Spleen (tissue), 11 donors: ENCODE results near the gene PALS1. TPM values are rescaled to one million over a fixed set of nuclear protein-coding genes. Genes with fewer than 3 reads are reported as not detected.

Source experiments
- DNase-seq: peaks from one replicate; pipeline ENCODE4 v3.0.0-alpha.2; 2020
- H3K27ac ChIP-seq, 8 donors: fragments of 200-600 bp; sonication (generic) in 7 of 8; 1 replicate in 4 of 8; 2 replicates in 4 of 8; pipeline versions ENCODE4 v1.5.0 to v1.8.0; 2016 to 2021; ENCODE audit warnings: inconsistent platforms in 4 of 8, mild to moderate bottlenecking in 4 of 8, moderate library complexity in 1 of 8
- H3K27me3 ChIP-seq, 7 donors: fragments of 200-600 bp; sonication (generic) in 6 of 7; replicated peaks in 1 of 7; 1 replicate in 4 of 7; 2 replicates in 3 of 7; pipeline versions ENCODE4 v1.5.0 to v1.8.0; 2016 to 2021; ENCODE audit warnings: inconsistent platforms in 3 of 7, mild to moderate bottlenecking in 1 of 7
- H3K36me3 ChIP-seq, 6 donors: fragments of 200-600 bp; sonication (generic) in 5 of 6; 1 replicate in 4 of 6; 2 replicates in 2 of 6; pipeline versions ENCODE4 v1.5.0 to v1.8.0; 2016 to 2021; ENCODE audit warnings: inconsistent platforms in 2 of 6
- H3K4me1 ChIP-seq, 6 donors: fragments of 200-600 bp; sonication (generic) in 5 of 6; 1 replicate in 3 of 6; 2 replicates in 3 of 6; pipeline versions ENCODE4 v1.5.0 to v1.8.0; 2016 to 2021; ENCODE audit warnings: inconsistent platforms in 3 of 6
- H3K4me3 ChIP-seq, 8 donors: fragments of 200-600 bp; sonication (generic) in 7 of 8; 1 replicate in 4 of 8; 2 replicates in 4 of 8; pipeline versions ENCODE4 v1.5.0 to v1.8.0; 2016 to 2021; ENCODE audit warnings: inconsistent platforms in 4 of 8, mild to moderate bottlenecking in 4 of 8, moderate library complexity in 2 of 8
- H3K9me3 ChIP-seq, 8 donors: fragments of 200-600 bp; sonication (generic) in 7 of 8; 1 replicate in 4 of 8; 2 replicates in 4 of 8; pipeline versions ENCODE4 v1.5.0 to v1.8.0; 2016 to 2021; ENCODE audit warnings: inconsistent platforms in 4 of 8
- POLR2A ChIP-seq, 3 donors: fragments of 450-650 bp; IDR thresholded peaks; one replicate each; pipeline ENCODE4 v1.5.1; 2017; ENCODE audit warnings: antibody characterized with exemption in 3 of 3, mild to moderate bottlenecking in 1 of 3
- POLR2AphosphoS5 ChIP-seq, 3 donors: sonication (generic); formaldehyde crosslinking; IDR thresholded peaks; one replicate each; pipeline ENCODE4 v1.5.1; 2017; ENCODE audit warnings: antibody characterized with exemption in 3 of 3
- WGBS, 5 donors: extraction: QIAGEN DNeasy Blood & Tissue Kit in 3 of 5; methylation state at CpG; one replicate each; pipeline versions ENCODE4 v1.1.5 to v1.1.7; 2013 to 2018; 5-methylcytosine and 5-hydroxymethylcytosine counted together
- intact Hi-C: fragments of 100-400 bp; cut with DNase I; formaldehyde crosslinking; loops from one replicate; pipeline ENCODE4 v1.15.0; 2023; ENCODE audit warnings: low total_unique reads
- polyA plus RNA-seq, 3 donors: library from polyadenylated mRNA; stranded (reverse); fragments of 200-250 nt; gene quantifications; one replicate each; pipeline ENCODE4 v1.2.1, GENCODE V29; 2013
- total RNA-seq, 7 donors: library from RNA; depleted of rRNA in 3 of 7; stranded (reverse); fragments of >200 nt in 3 of 7; fragmentation: NEBNext Ultra II Directional in 4 of 7; extraction: Animal tissue kit (Norgen Biotek cat#: 25700) in 4 of 7; gene quantifications; one replicate each; pipeline versions ENCODE4 v1.1.0 to v1.2.1, GENCODE V29; 2016 to 2021
- TF ChIP-seq, protein P1 (sequence below), 11 experiments: fragments of 200-600 bp in 7 of 11; fragments of 450-650 bp in 4 of 11; sonication (generic) in 4 of 11; IDR thresholded peaks in 8 of 11; conservative IDR thresholded peaks in 3 of 11; 1 replicate in 7 of 11; 2 replicates in 4 of 11; pipeline versions ENCODE4 v1.4.0 to v1.8.0; 2016 to 2021; ENCODE audit warnings: antibody characterized with exemption in 11 of 11, inconsistent platforms in 4 of 11, mild to moderate bottlenecking in 1 of 11
- donor health status: healthy with polysubstance abuse.
- donor health status: DM: no; HTN: no; CAD: no; lungs with moderate emphysema.
- donor health status: DM: no; HTN: no; CAD: no.
- donor health status: Bipolar disorder and iron deficiency.
- donor health status: healthy.
- donor health status: DM: no; HTN: no; CAD: no.
- donor health status: DM: yes; HTN: yes; CAD: no.

The PALS1 gene
- total and polyA plus RNA-seq, 10 donors: 2.0 to 26.8 (median 16.1) TPM

DNA sequence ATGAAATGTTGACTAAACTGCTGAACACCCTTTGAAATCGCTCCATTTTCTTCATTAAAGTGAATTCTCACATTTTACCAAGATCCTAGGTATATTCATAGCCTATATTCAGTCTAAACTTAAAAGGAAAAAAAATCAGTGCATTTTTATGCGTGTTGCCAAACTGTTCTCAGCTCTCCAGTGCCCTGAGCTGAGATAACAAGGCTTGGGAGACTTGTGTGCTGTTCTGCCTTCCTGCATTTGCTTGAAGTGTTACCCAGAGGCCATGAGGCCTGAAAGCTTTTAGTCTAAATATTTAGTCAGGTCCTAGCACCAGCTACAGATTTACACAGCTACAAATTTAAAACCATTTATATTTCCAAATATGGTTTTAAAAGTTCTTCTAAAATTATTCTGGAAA lies 8.6 kb upstream of the PALS1 start:
- intact Hi-C loops: no loop called here
- Histone ChIP-seq H3K27me3 (no peaks in the 10 kb centered on the region), H3K36me3 (no peaks in the 10 kb centered on the region), H3K4me1 (no peaks in the 10 kb centered on the region), H3K9me3 (no peaks in the 10 kb centered on the region), H3K4me3 (no peak overlapping the region), H3K27ac (no peak overlapping the region)
- 67 to 86% (median 80%) methylated on average over 2 of the region's 2 CpGs for WGBS, 5 donors
- no peak for DNase-seq
- TF ChIP-seq POLR2A (IDR thresholded peaks at IDR 0.05) (no peak), POLR2AphosphoS5 (IDR thresholded peaks at IDR 0.05) (no peak)
- TF ChIP-seq, protein P1, sequence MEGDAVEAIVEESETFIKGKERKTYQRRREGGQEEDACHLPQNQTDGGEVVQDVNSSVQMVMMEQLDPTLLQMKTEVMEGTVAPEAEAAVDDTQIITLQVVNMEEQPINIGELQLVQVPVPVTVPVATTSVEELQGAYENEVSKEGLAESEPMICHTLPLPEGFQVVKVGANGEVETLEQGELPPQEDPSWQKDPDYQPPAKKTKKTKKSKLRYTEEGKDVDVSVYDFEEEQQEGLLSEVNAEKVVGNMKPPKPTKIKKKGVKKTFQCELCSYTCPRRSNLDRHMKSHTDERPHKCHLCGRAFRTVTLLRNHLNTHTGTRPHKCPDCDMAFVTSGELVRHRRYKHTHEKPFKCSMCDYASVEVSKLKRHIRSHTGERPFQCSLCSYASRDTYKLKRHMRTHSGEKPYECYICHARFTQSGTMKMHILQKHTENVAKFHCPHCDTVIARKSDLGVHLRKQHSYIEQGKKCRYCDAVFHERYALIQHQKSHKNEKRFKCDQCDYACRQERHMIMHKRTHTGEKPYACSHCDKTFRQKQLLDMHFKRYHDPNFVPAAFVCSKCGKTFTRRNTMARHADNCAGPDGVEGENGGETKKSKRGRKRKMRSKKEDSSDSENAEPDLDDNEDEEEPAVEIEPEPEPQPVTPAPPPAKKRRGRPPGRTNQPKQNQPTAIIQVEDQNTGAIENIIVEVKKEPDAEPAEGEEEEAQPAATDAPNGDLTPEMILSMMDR (IDR thresholded peaks at IDR 0.05 in 8 of 11, conservative IDR thresholded peaks at IDR 0.05 in 3 of 11): no peak

DNA sequence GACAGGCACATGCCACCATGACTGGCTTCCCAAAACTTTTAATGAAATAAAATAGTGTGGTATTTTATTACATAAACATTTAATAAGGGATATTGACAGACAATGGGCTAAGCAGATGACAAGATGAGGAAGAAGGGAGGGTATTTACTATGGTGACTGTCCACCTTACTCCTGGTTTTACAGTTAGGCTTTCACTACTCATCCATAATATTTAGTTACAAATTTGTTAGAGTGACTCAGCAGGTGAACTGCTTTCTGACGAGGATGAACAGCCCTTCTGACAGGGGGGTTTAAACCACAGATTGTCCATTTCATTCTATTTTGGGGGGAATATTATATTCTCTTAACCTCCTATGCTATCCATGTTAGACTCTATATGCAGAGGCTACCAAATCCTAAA lies 3.6 kb upstream of the PALS1 start:
- 10 to 54% (median 33%) methylated on average over 1 of the region's 1 CpG for WGBS, 5 donors
- intact Hi-C loops: no loop called here

DNA sequence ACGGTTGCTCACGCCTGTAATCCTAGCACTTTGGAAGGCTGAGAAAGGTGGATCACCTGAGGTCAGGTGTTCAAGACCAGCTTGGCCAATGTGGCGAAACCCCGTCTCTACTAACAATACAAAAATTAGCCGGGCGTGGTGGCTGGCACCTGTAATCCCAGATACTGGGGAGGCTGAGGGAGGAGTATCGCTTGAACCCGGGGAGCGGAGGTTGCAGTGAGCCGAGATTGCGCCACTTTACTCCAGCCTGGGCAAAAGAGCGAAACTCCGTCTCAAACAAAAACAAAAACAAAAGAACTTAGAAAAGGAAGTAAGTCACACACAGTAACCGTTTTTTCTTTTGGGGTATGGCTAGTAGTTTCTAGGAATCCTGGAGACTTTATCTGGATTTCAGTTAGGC lies 1.7 kb upstream of the PALS1 start:
- peak overlapping the region in 1 of 8 donors; percentile 83 for H3K4me3 ChIP-seq
- 79 to 87% (median 84%) methylated on average over 14 of the region's 14 CpGs for WGBS, 5 donors
- no peak for DNase-seq
- H3K27ac ChIP-seq: no peak overlapping the region
- no peaks in the 10 kb centered on the region for H3K27me3 ChIP-seq
- peaks cover 0 to 38% (median 23%) of the 10 kb centered on the region in 6 donors for H3K4me1 ChIP-seq
- no peaks in the 10 kb centered on the region for H3K9me3 ChIP-seq
- no peaks in the 10 kb centered on the region for H3K36me3 ChIP-seq
- TF ChIP-seq POLR2AphosphoS5 (IDR thresholded peaks at IDR 0.05) (no peak), POLR2A (IDR thresholded peaks at IDR 0.05) (no peak)
- TF ChIP-seq, protein P1 (IDR thresholded peaks at IDR 0.05 in 8 of 11, conservative IDR thresholded peaks at IDR 0.05 in 3 of 11): no peak
- intact Hi-C loops: no loop called here

More for the DNA sequence above, 3.6 kb upstream of the PALS1 start:
- Histone ChIP-seq H3K27ac (no peak overlapping the region), H3K4me3 (no peak overlapping the region), H3K36me3 (no peaks in the 10 kb centered on the region), H3K27me3 (no peaks in the 10 kb centered on the region), H3K9me3 (no peaks in the 10 kb centered on the region), H3K4me1 (peaks cover 0 to 21% (median 17%) of the 10 kb centered on the region in 6 donors)
- DNase-seq: no peak
- no peak for TF ChIP-seq POLR2A (IDR thresholded peaks at IDR 0.05)
- no peak for TF ChIP-seq POLR2AphosphoS5 (IDR thresholded peaks at IDR 0.05)
- TF ChIP-seq, protein P1 (IDR thresholded peaks at IDR 0.05 in 8 of 11, conservative IDR thresholded peaks at IDR 0.05 in 3 of 11): no peak

DNA sequence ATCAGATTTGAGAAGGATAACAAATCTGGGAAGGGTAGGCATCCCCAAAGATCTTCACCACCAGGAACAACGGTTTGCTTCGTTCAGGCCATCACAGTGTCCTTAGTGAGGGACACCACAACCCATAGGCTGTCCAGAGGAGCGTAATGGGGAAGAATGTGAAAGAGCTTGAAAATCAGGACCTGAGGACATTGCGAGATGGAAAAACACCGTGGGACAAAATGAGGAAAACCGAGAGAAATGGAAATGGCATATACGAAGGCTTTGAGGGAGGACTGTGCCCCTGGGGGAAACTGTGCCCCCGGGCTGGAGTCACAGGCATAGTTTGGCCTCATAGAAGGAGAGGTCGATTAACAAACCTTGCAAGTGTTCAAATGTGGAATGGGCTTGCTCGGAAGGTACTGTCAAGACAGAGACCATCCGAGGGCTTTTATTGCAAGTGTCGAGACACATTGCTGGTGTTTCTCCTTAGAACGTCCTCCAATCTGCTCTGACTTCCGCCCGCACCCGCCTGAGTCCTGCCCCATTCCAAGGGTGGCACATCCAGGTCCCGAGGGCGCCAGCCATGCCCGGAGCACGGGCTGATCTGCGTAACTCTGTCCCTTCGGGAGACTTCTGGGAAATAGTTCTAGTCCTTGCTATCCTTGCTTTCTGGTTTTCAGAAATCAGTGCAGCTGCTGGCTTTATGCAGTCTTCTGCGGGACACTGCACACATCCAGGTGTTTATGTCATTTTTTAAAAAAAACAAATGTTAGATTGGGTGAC lies 885 bp upstream of the PALS1 start:
- DNase-seq: peak; percentile 87
- H3K36me3 ChIP-seq: no peaks in the 10 kb centered on the region
- no peaks in the 10 kb centered on the region for H3K27me3 ChIP-seq
- peak overlapping the region; percentile 62 to 94 (median 86) for H3K4me3 ChIP-seq
- intact Hi-C loops: no loop called here
- TF ChIP-seq POLR2AphosphoS5 (IDR thresholded peaks at IDR 0.05) (no peak), POLR2A (IDR thresholded peaks at IDR 0.05) (no peak)
- TF ChIP-seq, protein P1 (IDR thresholded peaks at IDR 0.05 in 8 of 11, conservative IDR thresholded peaks at IDR 0.05 in 3 of 11): no peak
- H3K27ac ChIP-seq: peak overlapping the region; percentile 58 to 96 (median 95)
- H3K4me1 ChIP-seq: peaks cover 0 to 46% (median 24%) of the 10 kb centered on the region in 6 donors
- 13 to 18% (median 16%) methylated on average over 23 of the region's 23 CpGs for WGBS, 5 donors
- H3K9me3 ChIP-seq: no peaks in the 10 kb centered on the region
